WTC11 (cell line): Measurements from ENCODE around the gene PTPRG. TPM values are rescaled to one million over a fixed set of nuclear protein-coding genes. Genes with fewer than 3 reads are reported as not detected.

Experiments
- ATAC-seq: fragments of 200-7000 bp; cut with Tn5 transposase; 2 replicates; pipeline ENCODE4 v1.10.0; 2021; ENCODE audit warnings: mild to moderate bottlenecking, moderate library complexity
- CTCF ChIA-PET: fragments of 300-600 bp; sonication (Branson Sonifier 250); formaldehyde crosslinking; loops from one replicate; lab custom pipeline; 2021; ENCODE audit warnings: antibody characterized with exemption; lab: Charles Lee
- POLR2A ChIA-PET: fragments of 350-600 bp; sonication (Branson Sonifier 250); formaldehyde crosslinking; loops from one replicate; lab custom pipeline; 2021; ENCODE audit warnings: antibody characterized with exemption; lab: Charles Lee
- DNase-seq: peaks from one replicate; pipeline ENCODE4 v3.0.0; 2021; ENCODE audit warnings: low spot score
- H3K27ac Mint-ChIP-seq: 2 replicates; pipeline ENCODE4 v1.8.0; 2021; ENCODE audit warnings: mixed read lengths
- H3K27me3 Mint-ChIP-seq: 2 replicates; pipeline ENCODE4 v1.8.0; 2021; ENCODE audit warnings: low read depth, mild to moderate bottlenecking, moderate library complexity, mixed read lengths
- H3K36me3 Mint-ChIP-seq: 2 replicates; pipeline ENCODE4 v1.8.0; 2021; ENCODE audit warnings: mixed read lengths
- H3K4me1 Mint-ChIP-seq: 2 replicates; pipeline ENCODE4 v1.8.0; 2022; ENCODE audit warnings: mixed read lengths
- H3K4me3 Mint-ChIP-seq: 2 replicates; pipeline ENCODE4 v1.8.0; 2021; ENCODE audit warnings: mild to moderate bottlenecking, moderate library complexity, mixed read lengths
- H3K9me3 Mint-ChIP-seq: 2 replicates; pipeline ENCODE4 v1.8.0; 2021; ENCODE audit warnings: mixed read lengths
- AR ChIP-seq: fragments of 250-450 bp; sonication (Bioruptor Pico); IDR thresholded peaks from 2 replicates; pipeline ENCODE4 v1.9.0; 2021; ENCODE audit warnings: mild to moderate bottlenecking
- CREB1 ChIP-seq: sonication (generic); formaldehyde crosslinking; IDR thresholded peaks from 2 replicates; pipeline ENCODE4 v1.8.0; 2023; ENCODE audit warnings: mild to moderate bottlenecking, missing genetic modification reagents
- FOXP1 ChIP-seq: sonication (generic); formaldehyde crosslinking; IDR thresholded peaks from 2 replicates; pipeline ENCODE4 v1.8.0; 2022; ENCODE audit warnings: missing genetic modification reagents, mild to moderate bottlenecking, moderate library complexity, borderline replicate concordance
- JUN ChIP-seq: sonication (generic); formaldehyde crosslinking; IDR thresholded peaks from 2 replicates; pipeline ENCODE4 v1.8.0; 2023; ENCODE audit warnings: mild to moderate bottlenecking, missing genetic modification reagents
- PRRX2 ChIP-seq: fragments of 250-450 bp; sonication (Bioruptor Pico); IDR thresholded peaks from 2 replicates; pipeline ENCODE4 v1.8.0; 2021; ENCODE audit warnings: mild to moderate bottlenecking
- RELA ChIP-seq: sonication (generic); formaldehyde crosslinking; IDR thresholded peaks from 2 replicates; pipeline ENCODE4 v1.8.1; 2022; ENCODE audit warnings: missing genetic modification reagents, mild to moderate bottlenecking, borderline replicate concordance
- TEAD1 ChIP-seq: sonication (generic); formaldehyde crosslinking; IDR thresholded peaks from 2 replicates; pipeline ENCODE4 v1.8.0; 2022; ENCODE audit warnings: mild to moderate bottlenecking, missing genetic modification reagents
- ZNF121 ChIP-seq: sonication (generic); formaldehyde crosslinking; IDR thresholded peaks from 2 replicates; pipeline ENCODE4 v1.8.0; 2023; ENCODE audit warnings: missing genetic modification reagents
- ZNF138 ChIP-seq: sonication (generic); formaldehyde crosslinking; conservative IDR thresholded peaks from 2 replicates; pipeline ENCODE4 v1.8.1; 2022; ENCODE audit warnings: mild to moderate bottlenecking, moderate library complexity, missing genetic modification reagents
- ZNF219 ChIP-seq: sonication (generic); formaldehyde crosslinking; IDR thresholded peaks from 2 replicates; pipeline ENCODE4 v1.8.0; 2023; ENCODE audit warnings: missing genetic modification reagents, mild to moderate bottlenecking, borderline replicate concordance
- ZNF423 ChIP-seq: fragments of 250-450 bp; sonication (Bioruptor Pico); IDR thresholded peaks from 2 replicates; pipeline ENCODE4 v2.1.2; 2022; ENCODE audit warnings: mild to moderate bottlenecking, moderate library complexity
- total RNA-seq: library from RNA; stranded (reverse); gene quantifications from 3 replicates; pipeline ENCODE4 v1.2.3, GENCODE V29; 2021
- TF ChIP-seq, protein P1 (sequence below): sonication (generic); formaldehyde crosslinking; IDR thresholded peaks from 2 replicates; pipeline ENCODE4 v1.8.1; 2023; ENCODE audit warnings: mild to moderate bottlenecking, missing genetic modification reagents, borderline replicate concordance
- TF ChIP-seq, protein P2 (sequence below): fragments of 250-450 bp; sonication (Bioruptor Pico); IDR thresholded peaks from 2 replicates; pipeline ENCODE4 v1.8.0; 2021; ENCODE audit warnings: mild to moderate bottlenecking
- TF ChIP-seq, protein P3 (sequence below): fragments of 250-450 bp; sonication (Bioruptor Pico); IDR thresholded peaks from 2 replicates; pipeline ENCODE4 v1.9.0; 2021; ENCODE audit warnings: mild to moderate bottlenecking, borderline replicate concordance
- TF ChIP-seq, protein P4 (sequence below): sonication (generic); formaldehyde crosslinking; conservative IDR thresholded peaks from 2 replicates; pipeline ENCODE4 v1.8.1; 2022; ENCODE audit warnings: mild to moderate bottlenecking, missing genetic modification reagents

PTPRG gene
- total RNA-seq, 1 experiment from 2014 or later = 106 TPM

DNA sequence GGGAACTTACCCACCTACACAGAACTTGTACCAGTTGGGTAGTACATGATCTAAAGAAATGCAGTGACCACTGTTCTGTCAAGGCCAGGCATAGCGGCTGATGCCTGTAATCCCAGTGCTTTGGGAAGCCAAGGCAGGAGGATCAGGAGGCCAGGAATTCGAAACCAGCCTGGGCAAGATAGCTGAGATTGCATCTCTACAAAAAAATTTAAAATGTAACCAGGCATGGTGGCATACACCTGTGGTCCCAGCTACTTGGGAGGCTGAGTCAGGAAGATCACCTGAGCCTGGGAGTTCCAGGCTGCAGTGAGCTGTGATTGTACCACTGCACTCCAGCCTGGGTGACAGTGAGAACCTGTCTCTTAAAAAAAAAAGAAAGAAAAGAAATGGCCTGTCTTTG, 491.0 kb downstream of the PTPRG start (continued):
- TF ChIP-seq TEAD1 (CRISPR knock-in tag) (no peak), PRRX2 (CRISPR knock-in tag) (no peak)
- TF ChIP-seq, protein P1, sequence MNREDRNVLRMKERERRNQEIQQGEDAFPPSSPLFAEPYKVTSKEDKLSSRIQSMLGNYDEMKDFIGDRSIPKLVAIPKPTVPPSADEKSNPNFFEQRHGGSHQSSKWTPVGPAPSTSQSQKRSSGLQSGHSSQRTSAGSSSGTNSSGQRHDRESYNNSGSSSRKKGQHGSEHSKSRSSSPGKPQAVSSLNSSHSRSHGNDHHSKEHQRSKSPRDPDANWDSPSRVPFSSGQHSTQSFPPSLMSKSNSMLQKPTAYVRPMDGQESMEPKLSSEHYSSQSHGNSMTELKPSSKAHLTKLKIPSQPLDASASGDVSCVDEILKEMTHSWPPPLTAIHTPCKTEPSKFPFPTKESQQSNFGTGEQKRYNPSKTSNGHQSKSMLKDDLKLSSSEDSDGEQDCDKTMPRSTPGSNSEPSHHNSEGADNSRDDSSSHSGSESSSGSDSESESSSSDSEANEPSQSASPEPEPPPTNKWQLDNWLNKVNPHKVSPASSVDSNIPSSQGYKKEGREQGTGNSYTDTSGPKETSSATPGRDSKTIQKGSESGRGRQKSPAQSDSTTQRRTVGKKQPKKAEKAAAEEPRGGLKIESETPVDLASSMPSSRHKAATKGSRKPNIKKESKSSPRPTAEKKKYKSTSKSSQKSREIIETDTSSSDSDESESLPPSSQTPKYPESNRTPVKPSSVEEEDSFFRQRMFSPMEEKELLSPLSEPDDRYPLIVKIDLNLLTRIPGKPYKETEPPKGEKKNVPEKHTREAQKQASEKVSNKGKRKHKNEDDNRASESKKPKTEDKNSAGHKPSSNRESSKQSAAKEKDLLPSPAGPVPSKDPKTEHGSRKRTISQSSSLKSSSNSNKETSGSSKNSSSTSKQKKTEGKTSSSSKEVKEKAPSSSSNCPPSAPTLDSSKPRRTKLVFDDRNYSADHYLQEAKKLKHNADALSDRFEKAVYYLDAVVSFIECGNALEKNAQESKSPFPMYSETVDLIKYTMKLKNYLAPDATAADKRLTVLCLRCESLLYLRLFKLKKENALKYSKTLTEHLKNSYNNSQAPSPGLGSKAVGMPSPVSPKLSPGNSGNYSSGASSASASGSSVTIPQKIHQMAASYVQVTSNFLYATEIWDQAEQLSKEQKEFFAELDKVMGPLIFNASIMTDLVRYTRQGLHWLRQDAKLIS = no peak
- TF ChIP-seq, protein P2, sequence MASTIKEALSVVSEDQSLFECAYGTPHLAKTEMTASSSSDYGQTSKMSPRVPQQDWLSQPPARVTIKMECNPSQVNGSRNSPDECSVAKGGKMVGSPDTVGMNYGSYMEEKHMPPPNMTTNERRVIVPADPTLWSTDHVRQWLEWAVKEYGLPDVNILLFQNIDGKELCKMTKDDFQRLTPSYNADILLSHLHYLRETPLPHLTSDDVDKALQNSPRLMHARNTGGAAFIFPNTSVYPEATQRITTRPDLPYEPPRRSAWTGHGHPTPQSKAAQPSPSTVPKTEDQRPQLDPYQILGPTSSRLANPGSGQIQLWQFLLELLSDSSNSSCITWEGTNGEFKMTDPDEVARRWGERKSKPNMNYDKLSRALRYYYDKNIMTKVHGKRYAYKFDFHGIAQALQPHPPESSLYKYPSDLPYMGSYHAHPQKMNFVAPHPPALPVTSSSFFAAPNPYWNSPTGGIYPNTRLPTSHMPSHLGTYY = no peak
- TF ChIP-seq, protein P3, sequence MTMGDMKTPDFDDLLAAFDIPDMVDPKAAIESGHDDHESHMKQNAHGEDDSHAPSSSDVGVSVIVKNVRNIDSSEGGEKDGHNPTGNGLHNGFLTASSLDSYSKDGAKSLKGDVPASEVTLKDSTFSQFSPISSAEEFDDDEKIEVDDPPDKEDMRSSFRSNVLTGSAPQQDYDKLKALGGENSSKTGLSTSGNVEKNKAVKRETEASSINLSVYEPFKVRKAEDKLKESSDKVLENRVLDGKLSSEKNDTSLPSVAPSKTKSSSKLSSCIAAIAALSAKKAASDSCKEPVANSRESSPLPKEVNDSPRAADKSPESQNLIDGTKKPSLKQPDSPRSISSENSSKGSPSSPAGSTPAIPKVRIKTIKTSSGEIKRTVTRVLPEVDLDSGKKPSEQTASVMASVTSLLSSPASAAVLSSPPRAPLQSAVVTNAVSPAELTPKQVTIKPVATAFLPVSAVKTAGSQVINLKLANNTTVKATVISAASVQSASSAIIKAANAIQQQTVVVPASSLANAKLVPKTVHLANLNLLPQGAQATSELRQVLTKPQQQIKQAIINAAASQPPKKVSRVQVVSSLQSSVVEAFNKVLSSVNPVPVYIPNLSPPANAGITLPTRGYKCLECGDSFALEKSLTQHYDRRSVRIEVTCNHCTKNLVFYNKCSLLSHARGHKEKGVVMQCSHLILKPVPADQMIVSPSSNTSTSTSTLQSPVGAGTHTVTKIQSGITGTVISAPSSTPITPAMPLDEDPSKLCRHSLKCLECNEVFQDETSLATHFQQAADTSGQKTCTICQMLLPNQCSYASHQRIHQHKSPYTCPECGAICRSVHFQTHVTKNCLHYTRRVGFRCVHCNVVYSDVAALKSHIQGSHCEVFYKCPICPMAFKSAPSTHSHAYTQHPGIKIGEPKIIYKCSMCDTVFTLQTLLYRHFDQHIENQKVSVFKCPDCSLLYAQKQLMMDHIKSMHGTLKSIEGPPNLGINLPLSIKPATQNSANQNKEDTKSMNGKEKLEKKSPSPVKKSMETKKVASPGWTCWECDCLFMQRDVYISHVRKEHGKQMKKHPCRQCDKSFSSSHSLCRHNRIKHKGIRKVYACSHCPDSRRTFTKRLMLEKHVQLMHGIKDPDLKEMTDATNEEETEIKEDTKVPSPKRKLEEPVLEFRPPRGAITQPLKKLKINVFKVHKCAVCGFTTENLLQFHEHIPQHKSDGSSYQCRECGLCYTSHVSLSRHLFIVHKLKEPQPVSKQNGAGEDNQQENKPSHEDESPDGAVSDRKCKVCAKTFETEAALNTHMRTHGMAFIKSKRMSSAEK = no peak
- TF ChIP-seq, protein P4, sequence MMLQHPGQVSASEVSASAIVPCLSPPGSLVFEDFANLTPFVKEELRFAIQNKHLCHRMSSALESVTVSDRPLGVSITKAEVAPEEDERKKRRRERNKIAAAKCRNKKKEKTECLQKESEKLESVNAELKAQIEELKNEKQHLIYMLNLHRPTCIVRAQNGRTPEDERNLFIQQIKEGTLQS (CRISPR knock-in tag) = no peak

DNA sequence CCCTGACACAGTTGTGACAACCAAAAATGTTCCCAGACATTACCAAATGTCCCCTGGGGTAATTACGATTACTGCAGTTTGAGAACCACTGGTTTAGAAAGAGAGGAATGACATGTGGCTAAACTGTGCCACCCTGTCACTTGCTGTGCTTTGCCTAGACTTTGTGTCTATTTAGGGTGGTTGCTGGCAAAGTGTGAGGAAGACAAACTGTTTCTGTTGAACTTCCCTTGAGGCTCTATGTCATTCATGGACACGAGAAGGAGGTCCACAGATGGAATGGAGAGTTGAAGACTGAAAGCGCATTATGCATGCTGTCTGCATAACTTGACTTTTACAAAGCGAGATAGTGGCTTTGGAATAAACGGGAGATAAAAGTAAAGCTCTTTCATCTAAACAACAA, 495.3 kb downstream of the PTPRG start:
- Mint-ChIP-seq H3K27ac (peak overlapping the region; percentile 68), H3K36me3 (no peaks in the 10 kb centered on the region), H3K9me3 (no peaks in the 10 kb centered on the region), H3K4me3 (no peak overlapping the region), H3K27me3 (no peaks in the 10 kb centered on the region), H3K4me1 (peaks cover 33% of the 10 kb centered on the region)
- TF ChIP-seq ZNF219 (CRISPR knock-in tag) = no peak
- no peak for TF ChIP-seq CREB1
- TF ChIP-seq ZNF423 (CRISPR knock-in tag) = no peak
- TF ChIP-seq JUN (CRISPR knock-in tag) = no peak
- CTCF ChIA-PET = no interaction called here
- POLR2A ChIA-PET = no interaction called here
- ATAC-seq (no peak), DNase-seq (no peak)

GRCh38 chr3:62057339-62058047, 496.1 kb downstream of the PTPRG start:
- ChIA-PET POLR2A (no interaction called here), CTCF (interaction anchor here (0.9 to 1.1 kb wide), 2 partner anchors 13 to 121 kb away, joined by 3 read pairs; no protein-coding TSS in a partner anchor)
- no peak for DNase-seq
- no peak for TF ChIP-seq RELA (CRISPR knock-in tag)
- TF ChIP-seq, protein P3 = no peak
- TF ChIP-seq FOXP1 (CRISPR knock-in tag) = no peak
- no peak for TF ChIP-seq AR
- no peak for TF ChIP-seq ZNF121 (CRISPR knock-in tag)
- no peak for TF ChIP-seq ZNF138 (CRISPR knock-in tag)

More at GRCh38 chr3:62057339-62058047, 496.1 kb downstream of the PTPRG start:
- peaks cover 37% of the 10 kb centered on the region for H3K4me1 Mint-ChIP-seq
- no peak for ATAC-seq
- H3K36me3 Mint-ChIP-seq = no peaks in the 10 kb centered on the region
- no peaks in the 10 kb centered on the region for H3K27me3 Mint-ChIP-seq
- H3K27ac Mint-ChIP-seq = no peak overlapping the region
- no peak overlapping the region for H3K4me3 Mint-ChIP-seq
- no peaks in the 10 kb centered on the region for H3K9me3 Mint-ChIP-seq
